Testis (tissue), 3 donors: ENCODE data around the gene SPSB1. TPM values are rescaled to one million over a fixed set of nuclear protein-coding genes. Genes with fewer than 3 reads are reported as not detected.

Experiments used
- DNase-seq: peaks from one replicate; pipeline ENCODE4 v3.0.0-alpha.2; 2019
- H3K27ac ChIP-seq, 2 donors: fragments of 200-600 bp; sonication (generic); one replicate each; pipeline ENCODE4 v1.5.1; 2019
- H3K27me3 ChIP-seq: fragments of 200-600 bp; sonication (generic); one replicate; pipeline ENCODE4 v1.5.1; 2019
- H3K36me3 ChIP-seq: fragments of 200-600 bp; sonication (generic); one replicate; pipeline ENCODE4 v1.5.1; 2017; ENCODE audit warnings: low read depth; ENCODE audit errors: missing control alignments
- H3K4me1 ChIP-seq: fragments of 200-600 bp; sonication (generic); one replicate; pipeline ENCODE4 v1.5.1; 2019
- H3K4me3 ChIP-seq, 2 donors: fragments of 200-600 bp; sonication (generic); one replicate each; pipeline ENCODE4 v1.5.1; 2017 to 2019
- H3K9me3 ChIP-seq: fragments of 200-600 bp; sonication (generic); one replicate; pipeline ENCODE4 v1.5.1; 2017
- CTCF ChIP-seq, 3 experiments: fragments of 450-650 bp in 2 of 3; fragments of 200-600 bp in 1 of 3; sonication (generic) in 1 of 3; IDR thresholded peaks; one replicate each; pipeline ENCODE4 v1.5.1; 2016 to 2019; ENCODE audit warnings: antibody characterized with exemption in 3 of 3, mild to moderate bottlenecking in 2 of 3, moderate library complexity in 1 of 3
- POLR2A ChIP-seq: fragments of 450-650 bp; IDR thresholded peaks from one replicate; pipeline ENCODE4 v1.6.1; 2017; ENCODE audit warnings: antibody characterized with exemption, mild to moderate bottlenecking, moderate library complexity
- WGBS, 2 donors: methylation state at CpG; one replicate each; pipeline ENCODE4 v1.1.5; 2018; 5-methylcytosine and 5-hydroxymethylcytosine counted together
- intact Hi-C: fragments of 100-400 bp; cut with DNase I; formaldehyde crosslinking; loops from one replicate; pipeline ENCODE4 v1.15.1; 2023; ENCODE audit warnings: low total_unique reads
- polyA plus RNA-seq: library from polyadenylated mRNA; stranded (reverse); fragments of 350-450 nt; fragmentation: Illumina TruSeq; extraction: RNeasy Lipid Tissue Mini Kit (QIAGEN cat#74804); gene quantifications from one replicate; pipeline ENCODE4 v1.2.3, GENCODE V29; 2014; ENCODE audit warnings: low read depth, low replicate concordance; ENCODE audit not compliant: insufficient read depth
- total RNA-seq, 2 donors: library from RNA; depleted of rRNA; stranded (reverse); fragments of >200 nt; gene quantifications; one replicate each; pipeline ENCODE4 v1.2.3, GENCODE V29; 2016

The SPSB1 gene
- total and polyA plus RNA-seq, 3 donors from 2014 or later = 19.8 to 37.9 (median 30.0) TPM

DNA sequence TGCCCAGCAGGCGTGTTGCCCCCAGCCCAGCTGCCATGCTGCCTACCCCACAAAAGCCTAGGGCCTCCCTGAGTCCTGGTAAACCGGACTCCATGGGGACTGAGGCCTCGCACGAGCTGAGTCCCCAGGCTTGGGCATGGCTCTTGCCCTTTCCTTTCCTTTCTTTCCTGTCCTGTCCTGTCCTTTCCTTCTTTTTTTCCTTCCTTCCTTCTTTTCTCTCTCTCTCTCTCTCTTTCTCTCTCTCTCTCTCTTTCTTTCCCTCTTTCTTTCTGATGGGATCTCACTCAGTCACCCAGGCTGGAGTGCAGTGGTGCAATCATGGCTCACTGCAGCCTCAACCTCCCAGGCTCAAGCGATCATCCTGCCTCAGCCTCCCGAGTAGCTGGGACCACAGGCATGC lies 104.4 kb downstream of the SPSB1 start:
- intact Hi-C loops = no loop called here
- Histone ChIP-seq H3K36me3 (no peaks in the 10 kb centered on the region), H3K4me3 (no peak overlapping the region), H3K27me3 (no peaks in the 10 kb centered on the region), H3K27ac (no peak overlapping the region), H3K4me1 (peaks cover 3% of the 10 kb centered on the region), H3K9me3 (no peaks in the 10 kb centered on the region)
- WGBS, 2 donors = 93 to 95% methylated on average over 6 of the region's 6 CpGs
- TF ChIP-seq POLR2A = no peak
- TF ChIP-seq CTCF (IDR thresholded peaks at IDR 0.05) = no peak
- no peak for DNase-seq

DNA sequence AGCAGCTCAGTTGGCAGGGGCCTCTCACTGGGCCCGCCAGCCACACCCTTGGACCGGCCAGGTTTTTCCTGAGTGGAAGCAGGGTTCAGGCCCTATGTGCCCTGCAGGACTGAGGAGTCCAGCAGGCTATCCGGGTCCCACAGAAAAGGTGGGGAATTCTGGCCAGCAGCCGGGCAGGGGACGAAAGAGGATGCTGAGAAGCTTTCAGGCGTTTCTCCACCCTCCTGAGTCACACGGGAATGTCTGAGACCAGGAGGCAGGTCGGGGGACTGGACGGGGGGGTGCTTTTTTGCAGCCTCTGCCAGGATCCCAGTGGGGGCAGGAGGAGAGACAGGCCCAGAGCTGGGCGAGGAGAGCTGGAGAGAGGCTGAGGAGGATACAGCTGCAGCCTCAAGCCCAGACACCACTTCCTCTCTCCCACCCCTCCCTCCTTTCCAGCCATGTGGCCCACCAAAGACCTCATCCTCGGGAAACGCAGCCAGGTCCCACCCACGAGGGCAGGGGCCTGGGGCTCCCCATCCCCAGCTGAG lies 105.4 kb downstream of the SPSB1 start:
- peaks cover 7% of the 10 kb centered on the region for H3K4me1 ChIP-seq
- no peaks in the 10 kb centered on the region for H3K27me3 ChIP-seq
- no peak for DNase-seq
- no peak overlapping the region for H3K4me3 ChIP-seq
- TF ChIP-seq CTCF (IDR thresholded peaks at IDR 0.05) (no peak), POLR2A (no peak)
- WGBS, 2 donors = 67 to 80% methylated on average over 9 to 13 of the region's 13 CpGs
- H3K27ac ChIP-seq = no peak overlapping the region
- no peaks in the 10 kb centered on the region for H3K9me3 ChIP-seq
- no peaks in the 10 kb centered on the region for H3K36me3 ChIP-seq
- intact Hi-C loops = no loop called here

DNA sequence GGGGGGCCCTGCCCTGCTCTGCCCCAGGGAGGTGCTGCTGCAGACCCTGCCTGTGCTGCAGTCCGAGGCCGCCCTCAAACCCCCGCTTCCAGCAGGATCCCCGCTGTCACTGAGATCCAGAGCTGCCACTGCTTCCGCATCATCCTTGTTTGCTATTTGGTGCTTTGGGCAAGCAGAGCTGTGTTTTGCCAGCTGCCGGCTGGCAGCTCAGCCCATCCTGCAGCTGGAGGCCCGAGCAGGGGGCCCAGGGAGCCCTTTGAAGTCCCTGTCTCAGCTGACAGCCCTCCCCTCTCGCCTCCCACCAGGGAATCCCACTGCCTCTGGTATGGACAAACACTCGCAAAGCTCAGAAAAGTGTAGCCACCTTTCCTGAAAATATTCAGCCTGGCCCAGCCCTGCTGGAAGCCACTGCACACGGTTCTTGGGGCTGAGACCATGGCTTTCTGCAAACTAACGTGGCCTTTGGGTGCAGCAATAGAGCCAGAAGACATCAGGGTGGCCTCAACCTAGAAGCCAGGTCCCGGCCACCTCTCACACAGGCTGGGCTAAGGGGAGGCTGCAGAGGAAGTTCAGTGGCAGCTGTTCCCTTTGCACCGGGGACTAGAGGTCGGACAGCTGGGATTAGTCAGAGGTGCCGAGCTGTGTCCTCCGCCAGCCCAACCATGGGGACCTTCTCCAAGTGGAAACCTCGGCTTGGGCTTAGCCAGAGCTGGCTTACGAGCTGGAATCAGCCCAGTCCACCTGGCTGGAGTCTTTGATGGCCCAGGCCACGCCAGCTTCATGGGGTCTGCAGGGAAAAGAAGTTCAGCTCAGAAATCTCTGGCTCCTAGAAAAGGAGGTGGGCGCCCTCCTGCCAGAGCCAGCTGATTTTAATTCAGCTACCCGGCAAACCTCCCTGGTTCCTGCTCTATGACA lies 107.1 kb downstream of the SPSB1 start:
- DNase-seq = no peak
- no peaks in the 10 kb centered on the region for H3K9me3 ChIP-seq
- 66 to 67% methylated on average over 9 to 21 of the region's 21 CpGs for WGBS, 2 donors
- no peaks in the 10 kb centered on the region for H3K27me3 ChIP-seq
- no peak overlapping the region for H3K4me3 ChIP-seq
- H3K27ac ChIP-seq = no peak overlapping the region
- H3K4me1 ChIP-seq = peaks cover 7% of the 10 kb centered on the region
- intact Hi-C loops = no loop called here
- H3K36me3 ChIP-seq = no peaks in the 10 kb centered on the region
- TF ChIP-seq POLR2A (no peak), CTCF (IDR thresholded peaks at IDR 0.05) (no peak)

GRCh38 chr1:9400425-9401079 lies 107.9 kb downstream of the SPSB1 start:
- H3K4me3 ChIP-seq = no peak overlapping the region
- no peak overlapping the region for H3K27ac ChIP-seq
- no peak for DNase-seq
- H3K27me3 ChIP-seq = no peaks in the 10 kb centered on the region
- H3K36me3 ChIP-seq = no peaks in the 10 kb centered on the region
- 50 to 76% methylated on average over 1 to 13 of the region's 13 CpGs for WGBS, 2 donors
- H3K4me1 ChIP-seq = peaks cover 7% of the 10 kb centered on the region
- no peaks in the 10 kb centered on the region for H3K9me3 ChIP-seq
- no peak for TF ChIP-seq POLR2A
- no peak for TF ChIP-seq CTCF (IDR thresholded peaks at IDR 0.05)
- intact Hi-C loops = no loop called here
